B cell (primary cell): ENCODE measurements around the gene CIDEC.

Source experiments
- CTCF ChIP-seq: fragments of 200-600 bp; IDR thresholded peaks from one replicate; pipeline ENCODE4 v1.8.0; 2022; ENCODE audit warnings: antibody characterized with exemption, mild to moderate bottlenecking
- EZH2 ChIP-seq: IDR thresholded peaks from 2 replicates; pipeline ENCODE4 v1.6.1; 2012; ENCODE audit warnings: borderline replicate concordance, low read depth, mild to moderate bottlenecking, moderate library complexity, low read length; ENCODE audit not compliant: insufficient read depth, poor library complexity, severe bottlenecking

GRCh38 chr3:9862391-9863057, 17.5 kb downstream of the CIDEC start:
- TF ChIP-seq CTCF (no peak), EZH2 (no peak)
